Activated T-cell treated with anti-CD3 and anti-CD28 coated beads, Interleukin-2, amount 50 U/mL, for 24 hours (primary cell): ENCODE results near the gene ZRANB1.
"Not testable (repeated sequence)": the region's sequence is repeated elsewhere in the genome, so short reads cannot be mapped to it uniquely, and the experiment has no call there.

Source experiments
- DNase-seq: peaks from one replicate; pipeline ENCODE4 v3.0.0-alpha.2; 2020
- H3K27ac Mint-ChIP-seq: 2 replicates; pipeline ENCODE4 v1.8.0; 2020; ENCODE audit warnings: mild to moderate bottlenecking, mixed read lengths
- H3K27me3 Mint-ChIP-seq: 2 replicates; pipeline ENCODE4 v1.8.0; 2020; ENCODE audit warnings: mixed read lengths
- H3K36me3 Mint-ChIP-seq: 2 replicates; pipeline ENCODE4 v1.8.0; 2020; ENCODE audit warnings: low read depth, mixed read lengths
- H3K4me1 Mint-ChIP-seq: 2 replicates; pipeline ENCODE4 v1.8.0; 2020; ENCODE audit warnings: low read depth, mixed read lengths
- H3K4me3 Mint-ChIP-seq: 2 replicates; pipeline ENCODE4 v1.8.0; 2020; ENCODE audit warnings: mild to moderate bottlenecking, moderate library complexity, mixed read lengths
- H3K9me3 Mint-ChIP-seq: 2 replicates; pipeline ENCODE4 v1.8.0; 2020; ENCODE audit warnings: mixed read lengths

The ZRANB1 gene

GRCh38 chr10:124963866-124964720, 22.2 kb downstream of the ZRANB1 start:
- Mint-ChIP-seq H3K9me3 (no peaks in the 10 kb centered on the region), H3K27me3 (no peaks in the 10 kb centered on the region), H3K27ac (no peak overlapping the region), H3K4me3 (no peak overlapping the region), H3K4me1 (peaks cover 48% of the 10 kb centered on the region), H3K36me3 (peaks cover 63% of the 10 kb centered on the region)
- no peak for DNase-seq

GRCh38 chr10:124966008-124966407, 24.1 kb downstream of the ZRANB1 start:
- no peak overlapping the region for H3K27ac Mint-ChIP-seq
- H3K4me3 Mint-ChIP-seq, result no peak overlapping the region
- H3K36me3 Mint-ChIP-seq, result peaks cover 76% of the 10 kb centered on the region
- H3K4me1 Mint-ChIP-seq, result peaks cover 42% of the 10 kb centered on the region
- no peaks in the 10 kb centered on the region for H3K27me3 Mint-ChIP-seq
- H3K9me3 Mint-ChIP-seq, result no peaks in the 10 kb centered on the region
- DNase-seq, result no peak

- Mint-ChIP-seq H3K4me1 (peaks cover 37% of the 10 kb centered on the region), H3K27ac (peak overlapping the region; percentile 5), H3K4me3 (no peak overlapping the region), H3K36me3 (peaks cover 77% of the 10 kb centered on the region), H3K9me3 (no peaks in the 10 kb centered on the region), H3K27me3 (no peaks in the 10 kb centered on the region)
- DNase-seq, result no peak
Observed at GRCh38 chr10:124967255-124967654, 25.3 kb downstream of the ZRANB1 start.

DNA sequence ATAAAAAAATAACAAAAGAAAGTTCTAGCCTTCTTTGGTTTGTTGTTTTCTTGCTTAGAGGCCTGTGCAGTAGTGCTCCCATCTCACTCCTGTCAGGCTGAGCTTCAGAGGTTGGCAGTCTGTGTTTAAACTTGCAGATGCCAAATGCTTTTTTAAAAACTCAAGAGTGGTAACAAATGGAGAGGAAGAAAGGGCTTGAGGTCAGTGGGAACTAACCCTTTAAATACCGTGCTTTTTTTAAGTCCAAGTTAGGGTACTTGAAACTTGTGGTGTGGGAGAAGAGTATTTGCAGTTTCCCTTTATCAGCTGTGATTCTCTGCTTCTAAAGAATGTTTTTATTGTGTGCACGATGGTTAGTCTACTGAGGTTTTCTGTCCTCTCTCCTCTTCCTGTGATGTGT, 29.4 kb downstream of the ZRANB1 start:
- peaks cover 86% of the 10 kb centered on the region for H3K36me3 Mint-ChIP-seq
- H3K27ac Mint-ChIP-seq, result peak overlapping the region; percentile 58
- no peak for DNase-seq
- H3K4me3 Mint-ChIP-seq, result no peak overlapping the region
- H3K4me1 Mint-ChIP-seq, result peaks cover 37% of the 10 kb centered on the region
- H3K9me3 Mint-ChIP-seq, result no peaks in the 10 kb centered on the region
- H3K27me3 Mint-ChIP-seq, result no peaks in the 10 kb centered on the region

DNA sequence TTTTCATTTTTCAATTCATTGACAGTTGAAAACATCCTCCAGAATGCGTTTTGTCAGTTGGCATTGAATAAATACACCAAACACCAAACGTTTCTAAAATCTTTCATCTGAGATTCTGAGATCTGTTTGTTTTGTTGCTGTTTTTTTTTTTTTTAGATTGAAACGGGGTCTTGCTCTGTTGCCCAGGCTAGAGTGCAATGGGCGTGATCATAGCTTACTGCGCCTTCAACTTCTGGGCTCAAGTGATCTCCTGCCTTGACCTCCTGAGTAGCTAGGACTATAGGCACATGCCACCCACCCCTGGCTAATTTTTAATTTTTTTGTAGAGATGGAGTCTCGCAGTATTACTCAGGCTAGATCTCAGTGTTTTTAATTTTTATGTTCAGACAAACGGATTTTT, 30.7 kb downstream of the ZRANB1 start:
- no peaks in the 10 kb centered on the region for H3K9me3 Mint-ChIP-seq
- no peak for DNase-seq
- peaks cover 37% of the 10 kb centered on the region for H3K4me1 Mint-ChIP-seq
- H3K27ac Mint-ChIP-seq, result no peak overlapping the region
- H3K27me3 Mint-ChIP-seq, result no peaks in the 10 kb centered on the region
- H3K36me3 Mint-ChIP-seq, result peaks cover 83% of the 10 kb centered on the region
- no peak overlapping the region for H3K4me3 Mint-ChIP-seq

- no peaks in the 10 kb centered on the region for H3K9me3 Mint-ChIP-seq
- H3K4me1 Mint-ChIP-seq, result peaks cover 34% of the 10 kb centered on the region
- H3K27ac Mint-ChIP-seq, result no peak overlapping the region
- no peak overlapping the region for H3K4me3 Mint-ChIP-seq
- no peaks in the 10 kb centered on the region for H3K27me3 Mint-ChIP-seq
- H3K36me3 Mint-ChIP-seq, result peaks cover 79% of the 10 kb centered on the region
- DNase-seq, result no peak
Observed at GRCh38 chr10:124974131-124974530, 32.2 kb downstream of the ZRANB1 start.

- Mint-ChIP-seq H3K27me3 (no peaks in the 10 kb centered on the region), H3K4me1 (peaks cover 29% of the 10 kb centered on the region), H3K36me3 (peaks cover 77% of the 10 kb centered on the region), H3K4me3 (no peak overlapping the region), H3K27ac (peak overlapping the region; percentile 39), H3K9me3 (no peaks in the 10 kb centered on the region)
- DNase-seq, result no peak
Observed at GRCh38 chr10:124975977-124976514, 34.1 kb downstream of the ZRANB1 start.

DNA sequence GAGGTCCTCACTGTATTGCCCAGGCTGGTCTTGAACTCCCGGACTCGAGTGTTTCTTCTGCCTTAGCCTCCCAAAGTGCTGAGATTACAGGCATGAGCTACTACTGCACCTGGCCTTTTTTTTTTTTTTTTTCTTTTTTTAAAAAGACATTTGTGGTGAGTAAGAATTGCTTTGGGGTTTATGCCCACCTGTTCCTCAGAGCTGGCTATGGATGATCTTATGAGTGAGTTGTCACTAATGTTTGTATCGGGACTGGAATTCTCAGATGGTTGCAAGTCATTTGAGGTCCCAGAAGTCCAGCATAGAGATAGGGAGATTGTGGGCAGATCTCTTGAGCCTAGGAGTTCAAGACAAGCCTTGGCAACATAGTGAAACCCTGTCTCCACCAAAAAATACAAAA, 35.2 kb downstream of the ZRANB1 start:
- Mint-ChIP-seq H3K27me3 (no peaks in the 10 kb centered on the region), H3K9me3 (no peaks in the 10 kb centered on the region), H3K36me3 (peaks cover 81% of the 10 kb centered on the region), H3K27ac (peak overlapping the region; percentile 22), H3K4me3 (no peak overlapping the region), H3K4me1 (peaks cover 22% of the 10 kb centered on the region)
- DNase-seq, result no peak

- no peaks in the 10 kb centered on the region for H3K27me3 Mint-ChIP-seq
- H3K4me3 Mint-ChIP-seq, result no peak overlapping the region
- no peaks in the 10 kb centered on the region for H3K9me3 Mint-ChIP-seq
- peaks cover 20% of the 10 kb centered on the region for H3K4me1 Mint-ChIP-seq
- DNase-seq, result no peak
- no peak overlapping the region for H3K27ac Mint-ChIP-seq
- peaks cover 81% of the 10 kb centered on the region for H3K36me3 Mint-ChIP-seq
Observed at GRCh38 chr10:124977648-124978375, 35.9 kb downstream of the ZRANB1 start.

- Mint-ChIP-seq H3K27me3 (no peaks in the 10 kb centered on the region), H3K27ac (no peak overlapping the region), H3K4me1 (peaks cover 24% of the 10 kb centered on the region), H3K9me3 (no peaks in the 10 kb centered on the region), H3K36me3 (peaks cover 83% of the 10 kb centered on the region), H3K4me3 (no peak overlapping the region)
- no peak for DNase-seq
Observed at GRCh38 chr10:124978376-124978725, 36.4 kb downstream of the ZRANB1 start.

GRCh38 chr10:124983321-124983720, 41.4 kb downstream of the ZRANB1 start:
- Mint-ChIP-seq H3K36me3 (peaks cover 85% of the 10 kb centered on the region), H3K9me3 (no peaks in the 10 kb centered on the region), H3K27me3 (no peaks in the 10 kb centered on the region), H3K4me3 (no peak overlapping the region), H3K27ac (peak overlapping the region; percentile 23), H3K4me1 (peaks cover 8% of the 10 kb centered on the region)
- no peak for DNase-seq

DNA sequence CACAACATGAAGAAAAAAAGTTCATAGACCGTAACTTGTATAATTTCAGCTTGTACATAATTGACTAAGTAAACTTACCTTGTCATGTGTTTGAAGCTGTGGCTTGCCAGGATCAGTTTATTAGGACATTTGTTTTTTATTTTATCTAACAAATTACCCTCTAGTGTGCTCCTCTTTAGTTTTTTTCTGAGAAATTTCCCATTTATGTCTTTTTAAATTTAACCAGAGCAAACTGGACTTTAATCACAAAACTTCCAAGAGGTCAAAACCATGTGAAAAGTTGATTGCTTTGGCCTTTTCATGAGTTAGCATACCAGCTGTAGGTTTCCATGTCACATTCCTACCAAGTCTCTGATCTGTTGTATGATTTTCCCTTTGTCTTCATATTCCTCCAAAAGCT, 42.5 kb downstream of the ZRANB1 start:
- Mint-ChIP-seq H3K36me3 (peaks cover 89% of the 10 kb centered on the region), H3K4me3 (no peak overlapping the region), H3K4me1 (peaks cover 9% of the 10 kb centered on the region), H3K27ac (no peak overlapping the region), H3K9me3 (no peaks in the 10 kb centered on the region), H3K27me3 (no peaks in the 10 kb centered on the region)
- DNase-seq, result no peak

- Mint-ChIP-seq H3K36me3 (peaks cover 87% of the 10 kb centered on the region), H3K27ac (no peak overlapping the region), H3K4me3 (no peak overlapping the region), H3K4me1 (peaks cover 9% of the 10 kb centered on the region), H3K9me3 (no peaks in the 10 kb centered on the region), H3K27me3 (no peaks in the 10 kb centered on the region)
- no peak for DNase-seq
Observed at GRCh38 chr10:124985162-124985561, 43.2 kb downstream of the ZRANB1 start.

- Mint-ChIP-seq H3K27ac (no peak overlapping the region), H3K4me3 (no peak overlapping the region), H3K9me3 (no peaks in the 10 kb centered on the region), H3K4me1 (peaks cover 9% of the 10 kb centered on the region), H3K27me3 (no peaks in the 10 kb centered on the region), H3K36me3 (peaks cover 72% of the 10 kb centered on the region)
- DNase-seq, result no peak
Observed at GRCh38 chr10:124987788-124988187, 45.9 kb downstream of the ZRANB1 start.

DNA sequence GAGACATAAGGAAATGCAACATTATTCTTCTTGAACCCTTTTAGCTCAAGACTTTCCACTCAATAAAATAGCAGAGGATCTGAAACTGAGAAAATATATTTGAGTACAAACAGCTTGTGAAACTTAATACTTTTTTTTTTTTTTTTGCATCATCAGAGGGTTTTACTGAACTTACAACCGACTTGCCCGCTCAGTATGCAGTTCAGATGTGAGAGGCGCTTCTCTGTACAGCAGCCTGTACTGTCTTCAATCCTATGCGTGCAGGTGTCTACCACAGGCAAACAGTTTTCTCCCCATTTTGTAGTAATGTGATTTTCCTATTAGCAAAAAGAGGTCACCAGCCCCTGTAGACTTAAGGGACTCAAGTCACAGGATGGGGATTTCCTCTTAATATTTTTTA, 46.8 kb downstream of the ZRANB1 start:
- not testable (repeated sequence) for DNase-seq, H3K27me3 Mint-ChIP-seq, H3K4me3 Mint-ChIP-seq, H3K4me1 Mint-ChIP-seq, H3K9me3 Mint-ChIP-seq, H3K27ac Mint-ChIP-seq
- H3K36me3 Mint-ChIP-seq, result peaks cover 62% of the 10 kb centered on the region
